C1 segment of cervical spinal cord (tissue), 14 donors: ENCODE data around the gene IKZF4.
"Not testable (repeated sequence)": the region's sequence is repeated elsewhere in the genome, so short reads cannot be mapped to it uniquely, and the experiment has no call there.

Experiments used
- DNase-seq, 14 donors: peaks; one replicate each; lab custom pipeline; 2025; lab: John Stamatoyannopoulos, UW

The IKZF4 gene

DNA sequence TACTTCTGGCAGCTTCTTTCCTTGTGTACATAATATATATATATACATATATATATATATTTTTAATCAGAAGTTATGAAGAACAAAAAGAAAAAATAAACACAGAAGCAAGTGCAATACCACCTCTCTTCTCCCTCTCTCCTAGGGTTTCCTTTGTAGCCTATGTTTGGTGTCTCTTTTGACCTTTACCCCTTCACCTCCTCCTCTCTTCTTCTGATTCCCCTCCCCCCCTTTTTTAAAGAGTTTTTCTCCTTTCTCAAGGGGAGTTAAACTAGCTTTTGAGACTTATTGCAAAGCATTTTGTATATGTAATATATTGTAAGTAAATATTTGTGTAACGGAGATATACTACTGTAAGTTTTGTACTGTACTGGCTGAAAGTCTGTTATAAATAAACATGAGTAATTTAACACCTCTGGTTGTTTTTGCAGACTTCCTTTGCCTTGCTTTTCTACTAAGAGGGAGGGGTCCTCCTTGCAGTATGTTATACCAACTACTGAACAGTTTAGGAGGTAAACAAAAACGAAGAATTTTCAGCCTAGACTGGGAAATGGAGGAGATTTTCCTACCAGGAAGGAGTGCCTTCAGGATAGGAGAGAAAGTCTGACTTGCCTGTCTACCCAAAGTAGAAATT, 17.3 kb downstream of the IKZF4 start:
- no peak for DNase-seq

DNA sequence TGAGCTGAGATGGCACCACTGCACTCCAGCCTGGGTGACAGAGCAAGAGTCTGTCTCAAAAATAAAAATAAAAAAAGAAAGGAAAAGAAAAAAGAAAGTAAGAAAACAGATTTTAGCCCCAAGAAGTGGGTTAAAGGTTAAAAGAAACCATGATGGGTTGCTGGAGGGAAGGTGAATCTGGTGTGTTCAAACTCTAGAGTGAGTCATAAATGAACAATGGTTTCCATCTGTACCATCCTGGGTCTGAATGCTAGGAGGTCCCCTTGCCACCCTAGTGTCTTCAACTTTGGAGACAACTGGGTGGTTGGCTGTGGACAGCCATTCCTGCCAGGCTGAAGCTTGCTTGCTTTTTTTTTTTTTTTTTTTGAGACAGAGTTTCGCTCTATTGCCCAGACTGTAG, 19.3 kb downstream of the IKZF4 start:
- no peak for DNase-seq

DNA sequence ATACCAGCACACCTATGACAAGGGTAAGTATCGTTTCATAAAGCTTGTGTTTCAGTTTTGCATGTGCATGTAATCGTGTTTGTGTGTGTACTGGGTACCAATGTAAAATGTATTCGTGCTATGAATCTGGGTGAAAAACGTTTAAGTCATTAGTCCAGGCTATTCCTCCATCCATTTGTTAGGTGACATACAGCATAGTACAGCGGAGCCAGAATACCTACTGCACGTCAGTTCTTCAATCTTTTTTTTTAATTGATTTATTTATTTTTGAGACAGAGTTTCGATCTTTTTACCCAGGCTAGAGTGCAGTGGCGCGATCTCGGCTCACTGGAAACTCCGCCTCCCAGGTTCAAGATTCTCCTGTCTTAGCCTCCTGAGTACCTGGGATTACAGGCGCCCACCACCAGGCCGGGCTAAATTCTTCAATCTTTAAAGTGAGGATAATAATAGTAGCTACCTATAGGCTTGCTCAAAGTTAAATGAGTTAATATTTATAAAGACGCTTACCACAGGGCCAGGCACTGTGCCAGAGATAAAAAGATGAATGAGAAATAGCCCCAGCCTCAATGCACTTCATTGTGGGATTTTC, 20.2 kb downstream of the IKZF4 start:
- no peak for DNase-seq

DNA sequence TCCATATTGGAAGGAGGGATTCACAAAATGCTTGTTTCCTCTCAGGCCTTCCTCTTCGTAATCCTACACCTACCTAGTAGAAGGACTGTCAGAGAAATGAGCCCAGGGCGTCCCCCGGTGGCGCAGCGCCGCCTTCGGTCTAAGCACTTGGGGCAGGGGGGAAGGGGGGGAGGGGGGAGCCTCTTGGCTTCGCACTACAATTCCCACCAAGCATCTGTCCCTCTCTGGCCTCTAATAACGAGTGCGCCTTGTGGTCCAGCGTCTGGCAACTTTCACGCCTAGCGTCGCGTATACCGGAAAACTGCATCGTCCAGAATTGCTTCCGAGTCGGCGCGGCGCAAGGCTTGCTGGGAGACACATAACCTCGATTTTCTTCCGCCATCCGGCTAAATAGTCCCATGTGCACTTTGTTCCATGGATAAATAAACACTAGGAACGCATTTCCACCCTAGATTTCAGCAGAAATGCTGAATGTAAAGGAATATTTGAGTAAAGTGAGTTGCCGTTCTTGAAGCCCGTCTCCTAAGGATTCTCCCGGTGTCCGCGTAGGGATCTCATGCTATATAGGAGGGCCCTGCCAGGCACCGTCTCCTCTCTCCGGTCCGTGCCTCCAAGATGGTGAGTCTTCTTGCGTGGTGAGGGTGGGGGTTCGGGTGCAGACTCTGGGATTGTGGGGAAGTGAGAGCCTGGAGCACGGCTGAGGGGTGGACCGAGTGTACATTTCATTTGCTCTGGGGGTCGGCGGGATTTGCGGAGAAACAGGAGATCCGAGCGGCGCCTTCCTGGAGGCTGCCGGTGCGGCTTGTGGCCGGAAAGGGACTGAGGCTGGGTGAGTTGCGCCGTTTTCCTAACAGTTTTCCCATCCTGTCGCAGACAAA, 20.9 kb downstream of the IKZF4 start, which contains the start of gene RPS26:
RPS26 (plus strand) TSS at position 367 of the 878 bp plus-strand sequence; CDS start at position 616, 249 bp downstream.
- DNase-seq: peak; percentile 68 to 97 (median 92)

DNA sequence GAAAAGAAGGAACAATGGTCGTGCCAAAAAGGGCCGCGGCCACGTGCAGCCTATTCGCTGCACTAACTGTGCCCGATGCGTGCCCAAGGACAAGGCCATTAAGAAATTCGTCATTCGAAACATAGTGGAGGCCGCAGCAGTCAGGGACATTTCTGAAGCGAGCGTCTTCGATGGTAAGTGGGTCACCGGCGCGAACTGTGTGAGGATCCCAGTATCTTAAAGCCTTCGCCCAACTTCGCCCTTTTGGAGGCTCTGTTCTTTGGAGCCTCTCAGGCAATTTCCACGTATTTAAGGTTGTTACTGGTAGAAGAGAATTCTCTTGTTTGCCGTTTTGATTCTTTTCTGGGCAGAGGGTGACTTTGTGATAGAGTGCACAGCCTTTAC, 21.6 kb downstream of the IKZF4 start:
- DNase-seq: not testable (repeated sequence)

DNA sequence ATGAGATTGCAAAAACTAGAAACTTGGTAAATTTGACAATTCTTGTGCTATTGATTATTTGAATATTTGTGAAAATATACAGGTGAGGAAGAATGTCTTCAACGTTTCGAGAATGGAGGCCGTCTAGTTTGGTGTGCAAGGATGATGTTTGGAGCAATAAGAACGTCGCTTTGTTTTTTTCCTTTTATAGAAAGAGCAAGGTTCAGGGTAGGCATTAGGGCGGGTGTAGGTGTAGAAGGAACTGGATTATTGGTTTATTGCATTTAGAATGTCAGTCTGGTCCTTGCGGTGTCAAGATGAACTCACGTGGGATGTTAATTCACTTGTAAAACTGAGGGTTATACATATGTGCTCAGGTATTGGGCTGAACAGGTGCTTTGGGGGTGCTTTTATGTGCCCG, 22.0 kb downstream of the IKZF4 start:
- no peak for DNase-seq

DNA sequence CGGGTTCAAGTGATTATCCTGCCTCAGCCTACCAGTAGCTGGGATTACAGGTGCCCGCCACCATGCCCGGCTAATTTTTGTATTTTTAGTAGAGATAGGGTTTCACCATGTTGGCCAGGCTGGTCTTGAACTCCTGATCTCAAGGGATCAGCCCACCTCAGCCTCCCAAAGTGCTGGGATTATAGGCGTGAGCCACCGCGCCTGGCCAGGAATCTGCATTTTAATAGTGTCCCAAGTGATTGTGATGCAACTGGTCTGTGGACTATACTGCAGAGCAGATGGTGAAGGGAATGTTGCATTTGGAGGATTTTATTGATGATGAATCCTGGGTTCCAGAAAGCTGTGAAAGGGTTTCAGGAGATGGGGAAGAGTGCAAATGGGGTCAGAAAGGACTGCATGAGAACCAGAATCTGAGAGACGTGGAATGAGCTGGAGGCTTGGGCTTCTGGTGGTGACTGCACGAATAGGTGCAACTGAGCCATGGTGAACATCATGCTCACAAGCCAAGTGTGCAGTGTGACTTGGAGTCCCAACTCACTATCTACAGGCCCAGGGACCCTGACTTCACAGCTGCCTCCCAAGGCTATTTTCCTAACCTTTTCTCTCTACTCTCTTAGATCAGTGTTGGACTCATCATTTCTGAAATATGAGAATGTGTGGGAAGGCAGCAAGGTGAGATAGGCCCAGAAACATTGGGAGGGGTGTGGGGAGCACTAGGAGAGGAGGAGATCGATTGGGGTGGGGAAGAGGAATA, 25.4 kb downstream of the IKZF4 start:
- DNase-seq: no peak

DNA sequence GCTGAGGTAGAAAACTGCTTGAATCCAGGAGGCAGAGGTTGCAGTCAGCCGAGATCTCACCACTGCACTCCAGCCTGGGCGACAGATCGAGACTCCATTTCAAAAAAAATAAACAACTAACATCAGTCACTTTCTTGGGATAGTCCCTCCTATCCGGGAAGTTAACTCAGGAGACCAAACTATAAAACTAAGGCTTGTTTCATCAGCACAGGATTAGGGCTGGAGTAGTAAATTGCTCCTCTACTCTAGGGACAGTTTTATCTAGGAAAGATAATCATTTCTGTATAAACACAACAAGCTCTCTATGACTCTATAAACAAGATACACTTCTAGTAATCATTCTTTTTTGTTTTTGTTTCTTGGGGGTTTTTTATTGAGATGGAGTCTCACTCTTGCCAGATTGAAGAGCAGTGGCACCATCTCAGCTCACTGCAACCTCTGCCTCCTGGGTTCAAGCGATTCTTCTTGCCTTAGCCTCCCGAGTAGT, 32.6 kb downstream of the IKZF4 start:
- DNase-seq: no peak

DNA sequence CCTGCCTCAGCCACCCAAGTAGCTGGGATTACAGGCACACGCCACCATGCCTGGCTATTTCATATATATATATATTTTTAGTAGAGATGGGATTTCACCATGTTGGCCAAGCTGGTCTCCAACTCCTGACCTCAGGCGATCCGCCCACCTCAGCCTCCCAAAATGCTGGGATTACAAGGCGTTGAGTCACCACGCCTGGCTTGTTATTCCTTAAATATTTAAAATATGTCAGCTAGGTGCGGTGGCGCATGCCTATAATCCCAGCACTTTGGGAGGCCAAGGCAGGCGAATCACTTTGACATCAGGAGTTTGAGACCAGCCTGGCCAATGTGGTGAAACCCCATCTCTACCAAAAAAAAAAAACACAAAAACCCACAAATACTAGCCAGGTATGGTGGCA, 39.1 kb downstream of the IKZF4 start:
- not testable (repeated sequence) for DNase-seq

DNA sequence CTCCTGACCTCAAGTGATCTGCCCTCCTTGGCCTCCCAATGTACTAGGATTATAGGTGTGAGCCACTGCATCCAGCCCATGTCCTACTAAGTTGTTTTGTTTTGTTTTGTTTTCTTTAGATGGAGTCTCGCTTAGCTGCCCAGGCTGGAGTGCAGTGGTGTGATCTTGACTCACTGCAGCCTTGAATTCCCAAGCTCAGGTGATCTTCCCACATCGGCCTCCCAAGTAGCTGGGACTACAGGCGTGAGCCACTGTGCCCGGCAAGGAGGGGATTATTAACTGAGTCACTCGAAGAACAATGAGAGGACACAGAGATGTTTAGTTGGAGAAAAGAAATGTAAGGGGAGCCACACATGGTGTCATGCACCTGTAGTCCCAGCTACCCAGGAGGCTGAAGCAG, 41.1 kb downstream of the IKZF4 start:
- no peak for DNase-seq

DNA sequence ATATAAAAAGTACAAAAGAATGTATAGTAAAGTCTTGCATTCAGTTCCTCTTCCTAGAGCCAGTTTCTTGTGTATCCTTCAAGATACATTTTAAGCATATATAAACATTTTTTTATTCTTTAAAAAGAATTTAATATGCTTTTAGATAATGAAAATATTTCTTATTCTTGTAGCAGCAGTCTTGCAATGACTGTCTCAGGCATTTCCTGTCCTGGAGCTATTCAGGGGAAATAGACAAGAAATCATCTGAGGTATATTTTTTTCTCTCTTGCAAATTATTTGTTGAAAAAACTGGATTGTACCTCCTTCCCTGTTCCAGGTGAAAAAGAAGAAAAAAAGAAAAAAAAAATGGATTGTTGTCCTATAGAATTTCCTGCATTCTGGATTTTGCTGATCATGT, 42.2 kb downstream of the IKZF4 start:
- DNase-seq: no peak

DNA sequence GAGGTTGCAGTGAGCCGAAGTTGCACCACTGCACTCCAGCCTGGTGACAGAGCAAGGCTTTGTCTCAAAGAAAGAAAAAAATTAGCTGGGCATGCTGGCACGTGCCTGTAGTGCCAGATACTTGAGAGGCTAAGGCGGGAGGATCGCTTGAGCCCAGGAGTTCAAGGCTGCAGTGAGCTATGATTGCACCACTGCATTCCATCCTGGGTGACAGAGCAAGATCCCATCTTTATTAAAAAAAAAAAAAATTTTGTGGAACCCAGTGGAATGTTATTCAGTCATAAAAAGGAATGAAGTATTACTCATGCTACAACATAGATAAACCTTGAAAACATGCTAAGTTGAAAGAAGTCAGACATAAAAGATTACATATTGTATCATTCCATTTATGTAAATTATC, 50.8 kb downstream of the IKZF4 start:
- DNase-seq: no peak

DNA sequence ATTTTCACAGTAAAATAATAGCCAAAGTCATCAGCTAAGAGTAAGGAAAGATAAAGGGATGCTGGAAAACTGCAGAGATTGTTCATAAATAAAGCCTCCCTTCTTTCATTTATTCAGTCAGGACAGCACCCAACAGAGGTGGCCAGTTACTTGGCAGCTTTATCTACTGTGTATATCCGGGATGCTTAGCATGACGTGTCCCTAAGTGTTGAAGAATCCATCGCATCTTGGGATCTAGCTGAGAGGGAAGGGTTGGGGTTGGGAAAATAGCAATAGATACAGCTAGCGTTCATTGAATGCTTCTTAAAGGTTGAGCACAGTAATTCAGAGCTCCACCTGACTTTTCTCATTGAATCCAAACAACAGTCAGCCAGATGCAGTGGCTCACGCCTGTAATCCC, 53.6 kb downstream of the IKZF4 start:
- no peak for DNase-seq

DNA sequence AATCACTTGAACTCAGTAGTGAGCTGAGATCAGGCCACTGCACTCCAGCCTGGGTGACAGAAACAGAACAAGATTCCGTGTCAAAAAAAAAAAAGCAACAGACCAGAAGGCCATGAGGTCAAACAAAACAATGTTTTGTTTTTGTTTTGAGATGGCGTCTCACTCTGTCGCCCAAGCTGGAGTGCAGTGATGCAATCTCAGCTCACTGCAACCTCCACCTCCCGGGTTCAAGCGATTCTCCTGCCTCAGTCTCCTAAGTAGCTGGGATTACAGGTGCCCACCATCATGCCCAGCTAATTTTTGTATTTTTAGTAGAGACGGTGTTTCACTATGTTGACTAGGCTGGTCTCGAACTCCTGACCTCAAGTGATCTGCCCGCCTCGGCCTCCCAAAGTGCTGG, 57.1 kb downstream of the IKZF4 start:
- not testable (repeated sequence) for DNase-seq

DNA sequence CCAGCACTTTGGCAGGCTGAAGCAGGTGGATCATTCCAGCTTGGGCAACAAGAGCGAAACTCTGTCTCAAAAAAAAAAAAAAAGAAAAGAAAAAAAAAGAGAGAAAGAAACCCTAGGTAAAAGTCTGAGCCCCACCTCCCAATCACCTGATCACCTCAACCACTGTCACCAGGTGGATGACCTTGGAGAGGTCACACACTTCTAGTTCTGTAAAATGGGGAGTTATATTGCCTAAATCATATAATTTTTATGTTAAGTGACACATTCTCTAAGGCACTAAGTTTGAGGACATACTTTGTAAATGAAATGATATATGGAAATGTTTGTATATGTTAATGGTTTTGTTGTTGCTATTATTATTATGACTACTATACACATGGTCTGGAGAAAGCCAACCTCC, 57.6 kb downstream of the IKZF4 start:
- no peak for DNase-seq

DNA sequence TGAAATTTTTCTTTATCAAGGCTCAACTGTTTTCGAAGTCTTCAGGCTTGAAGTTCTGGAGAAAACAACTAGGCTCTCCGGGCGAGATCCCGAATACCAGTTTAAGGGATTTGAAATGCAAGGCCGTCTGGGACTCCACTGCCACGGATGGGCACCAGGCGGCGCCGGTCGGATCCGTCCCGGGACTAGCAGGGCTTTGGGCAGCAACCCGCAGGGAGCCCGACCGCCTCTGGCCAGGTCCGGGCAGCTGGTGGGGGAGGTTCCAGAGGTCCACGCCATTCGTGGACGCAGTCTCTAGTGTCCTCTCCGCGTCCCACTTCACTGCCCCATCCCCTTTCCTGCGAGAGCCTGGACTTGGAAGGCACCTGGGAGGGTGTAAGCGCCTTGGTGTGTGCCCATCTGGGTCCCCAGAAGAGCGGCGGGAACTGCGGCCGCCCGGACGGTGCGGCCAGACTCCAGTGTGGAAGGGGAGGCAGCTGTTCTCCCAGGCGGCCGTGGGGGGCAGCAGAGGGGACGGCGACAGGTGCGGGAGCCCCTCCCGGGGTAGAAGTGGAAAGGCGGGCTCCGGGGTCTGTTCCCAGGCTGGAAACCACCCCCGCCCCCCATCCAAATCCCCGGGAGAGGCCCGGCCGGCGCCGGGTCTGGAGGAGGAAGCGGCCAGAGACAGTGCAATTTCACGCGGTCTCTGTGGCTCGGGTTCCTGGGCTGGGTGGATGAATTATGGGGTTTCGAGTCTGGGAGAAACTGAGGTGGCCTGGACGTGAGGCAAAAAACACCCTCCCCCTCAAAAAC, 58.3 kb downstream of the IKZF4 start:
- DNase-seq: peak in 12 of 14 donors; percentile 21 to 88 (median 75)

DNA sequence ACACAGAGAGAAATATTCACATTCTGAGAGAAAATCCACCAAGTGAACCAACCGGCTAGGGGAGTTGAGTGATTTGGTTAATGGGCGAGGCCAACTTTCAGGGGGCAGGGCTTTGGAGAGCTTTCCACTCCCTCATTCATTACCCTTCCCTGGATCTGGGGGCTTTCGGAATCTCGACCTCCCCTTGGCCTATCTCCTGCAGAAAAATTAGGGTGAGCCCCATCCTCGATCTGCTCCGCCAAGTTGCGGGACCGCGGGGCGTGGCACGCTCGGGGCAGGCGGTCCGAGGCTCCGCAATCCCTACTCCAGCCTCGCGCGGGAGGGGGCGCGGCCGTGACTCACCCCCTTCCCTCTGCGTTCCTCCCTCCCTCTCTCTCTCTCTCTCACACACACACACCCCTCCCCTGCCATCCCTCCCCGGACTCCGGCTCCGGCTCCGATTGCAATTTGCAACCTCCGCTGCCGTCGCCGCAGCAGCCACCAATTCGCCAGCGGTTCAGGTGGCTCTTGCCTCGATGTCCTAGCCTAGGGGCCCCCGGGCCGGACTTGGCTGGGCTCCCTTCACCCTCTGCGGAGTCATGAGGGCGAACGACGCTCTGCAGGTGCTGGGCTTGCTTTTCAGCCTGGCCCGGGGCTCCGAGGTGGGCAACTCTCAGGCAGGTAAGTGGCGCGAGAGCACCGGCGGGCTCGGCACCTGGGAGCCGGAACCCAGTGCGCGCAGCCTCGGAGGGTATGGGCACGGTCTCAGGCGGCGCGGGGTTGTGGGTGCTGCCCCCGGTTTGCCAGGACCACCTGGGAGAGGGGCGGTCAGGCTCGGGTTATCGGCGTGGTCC, 59.1 kb downstream of the IKZF4 start, which contains the start of gene ERBB3:
ERBB3 (plus strand) TSS at position 443 of the 833 bp plus-strand sequence; CDS start at position 579, 136 bp downstream.
- peak in 12 of 14 donors; percentile 15 to 84 (median 66) for DNase-seq

DNA sequence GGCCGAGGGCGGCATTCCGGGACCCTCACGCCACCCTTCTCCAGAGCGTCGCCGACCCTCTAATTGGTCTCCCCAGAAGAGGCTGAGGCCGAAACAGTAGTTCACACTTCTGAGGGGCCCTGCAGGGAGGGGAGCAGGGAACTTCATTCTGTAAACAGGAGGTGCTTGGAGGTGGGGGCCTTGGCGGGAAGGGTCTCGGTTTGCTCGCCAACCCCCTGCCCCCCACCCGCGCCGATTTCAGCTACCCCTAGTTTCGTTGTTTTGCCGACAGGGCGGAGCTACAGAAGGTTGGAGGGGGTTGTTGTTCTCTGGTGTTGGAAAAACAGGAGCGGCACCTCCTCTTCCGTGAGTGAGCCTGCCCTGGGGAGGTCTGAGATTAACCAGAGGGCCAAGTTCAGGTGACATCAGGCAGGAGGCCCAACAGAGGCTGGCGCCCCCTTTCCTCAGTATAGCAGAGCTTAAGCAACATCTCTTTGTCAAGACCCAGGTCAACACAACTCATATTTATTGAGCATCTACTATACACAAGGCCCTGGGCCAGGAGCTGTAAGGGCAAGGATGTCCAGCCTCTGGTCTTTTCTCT, 59.8 kb downstream of the IKZF4 start:
- peak in 4 of 14 donors; percentile 23 to 32 (median 28) for DNase-seq
